Activated CD8-positive, alpha-beta memory T cell treated with anti-CD3 and anti-CD28 coated beads for 36 hours (primary cell): ENCODE results near the gene ZSWIM6. TPM values are rescaled to one million over a fixed set of nuclear protein-coding genes. Genes with fewer than 3 reads are reported as not detected.

ENCODE experiments used
- CTCF ChIA-PET: fragments of 350-600 bp; sonication (Branson Sonifier 250); formaldehyde crosslinking; loops from one replicate; lab custom pipeline; 2021; ENCODE audit warnings: antibody characterized with exemption; lab: Charles Lee
- POLR2A ChIA-PET: fragments of 350-600 bp; sonication (Branson Sonifier 250); formaldehyde crosslinking; loops from one replicate; lab custom pipeline; 2021; ENCODE audit warnings: antibody characterized with exemption; lab: Charles Lee
- total RNA-seq, 2 experiments: library from RNA; stranded (reverse); gene quantifications; one replicate each; pipeline ENCODE4 v1.2.3, GENCODE V29; 2021

The ZSWIM6 gene
- total RNA-seq, 2 experiments from 2014 or later = 6.4 to 6.5 TPM

DNA sequence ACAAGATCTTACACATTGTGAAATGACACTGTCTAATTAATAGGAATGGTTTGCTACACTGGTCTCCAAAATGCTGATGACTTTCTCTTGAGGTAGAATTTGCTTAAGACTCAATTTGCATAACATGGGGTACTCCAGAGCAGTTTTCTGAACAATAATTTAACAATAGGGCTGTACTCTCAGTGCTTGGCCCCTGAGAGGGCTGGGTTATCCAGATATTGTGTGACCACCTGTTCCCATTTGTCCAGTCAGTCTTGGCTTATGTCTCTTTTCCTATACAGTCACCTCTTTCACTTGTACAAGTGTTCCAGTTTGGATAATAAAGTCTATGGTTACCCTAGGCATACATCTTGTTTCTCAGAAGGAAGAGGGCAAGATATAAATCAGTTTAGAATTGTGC, 17.9 kb downstream of the ZSWIM6 start:
- CTCF ChIA-PET = no interaction called here

DNA sequence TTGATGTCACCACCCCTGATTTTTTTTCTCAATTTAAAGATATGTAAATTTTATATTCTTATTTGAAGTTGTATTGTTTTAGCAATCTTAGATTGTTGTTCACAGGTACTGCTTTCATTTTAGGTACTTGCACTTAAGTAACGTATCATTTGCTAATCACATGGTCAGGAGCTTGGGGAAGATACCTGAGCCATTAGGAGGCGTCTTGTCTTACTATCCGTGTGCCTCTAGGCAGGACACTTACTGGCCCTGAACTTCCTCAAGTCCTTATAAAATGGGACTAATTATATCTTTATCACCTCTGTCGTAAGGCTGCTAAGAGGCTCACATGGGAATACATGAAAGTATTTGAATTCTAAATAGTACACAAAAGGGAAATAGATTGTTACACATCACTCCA, 18.5 kb downstream of the ZSWIM6 start:
- POLR2A ChIA-PET = no interaction called here

More for the DNA sequence above, 17.9 kb downstream of the ZSWIM6 start:
- POLR2A ChIA-PET = no interaction called here

GRCh38 chr5:61351733-61352132, 19.7 kb downstream of the ZSWIM6 start:
- ChIA-PET CTCF (no interaction called here), POLR2A (no interaction called here)

More for the DNA sequence above, 18.5 kb downstream of the ZSWIM6 start:
- CTCF ChIA-PET = no interaction called here

GRCh38 chr5:61352180-61352579, 20.1 kb downstream of the ZSWIM6 start:
- CTCF ChIA-PET = no interaction called here
- POLR2A ChIA-PET = no interaction called here

DNA sequence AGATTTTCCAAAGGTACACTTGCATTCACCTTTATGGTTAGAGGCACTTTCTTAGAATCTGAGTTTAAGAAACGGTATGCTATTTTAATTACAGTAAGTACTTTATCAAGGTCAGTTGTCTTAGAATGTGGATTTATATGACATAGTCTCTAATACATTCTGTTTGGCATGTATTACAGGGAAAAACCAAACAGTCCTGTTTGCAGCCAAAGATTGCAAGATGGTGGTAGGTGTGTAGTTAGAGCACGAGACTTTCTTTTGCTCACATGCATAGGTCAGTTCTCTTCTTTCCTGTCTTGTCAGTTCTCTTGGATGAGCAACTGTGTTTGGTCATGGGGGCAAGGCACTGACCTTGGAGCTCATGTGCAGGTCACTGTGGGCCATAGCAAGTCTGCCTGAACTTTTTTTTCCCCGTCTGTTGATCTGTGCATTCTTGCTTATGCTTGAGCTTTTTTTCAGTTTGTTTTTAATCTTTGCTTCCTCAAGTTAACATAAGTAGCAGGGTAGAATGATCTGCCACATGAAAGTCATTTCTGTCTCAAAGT, 20.6 kb downstream of the ZSWIM6 start:
- POLR2A ChIA-PET = no interaction called here
- CTCF ChIA-PET = no interaction called here

GRCh38 chr5:61353293-61353692, 21.2 kb downstream of the ZSWIM6 start:
- CTCF ChIA-PET = no interaction called here
- POLR2A ChIA-PET = no interaction called here

GRCh38 chr5:61354199-61354598, 22.1 kb downstream of the ZSWIM6 start:
- POLR2A ChIA-PET = no interaction called here
- CTCF ChIA-PET = no interaction called here

DNA sequence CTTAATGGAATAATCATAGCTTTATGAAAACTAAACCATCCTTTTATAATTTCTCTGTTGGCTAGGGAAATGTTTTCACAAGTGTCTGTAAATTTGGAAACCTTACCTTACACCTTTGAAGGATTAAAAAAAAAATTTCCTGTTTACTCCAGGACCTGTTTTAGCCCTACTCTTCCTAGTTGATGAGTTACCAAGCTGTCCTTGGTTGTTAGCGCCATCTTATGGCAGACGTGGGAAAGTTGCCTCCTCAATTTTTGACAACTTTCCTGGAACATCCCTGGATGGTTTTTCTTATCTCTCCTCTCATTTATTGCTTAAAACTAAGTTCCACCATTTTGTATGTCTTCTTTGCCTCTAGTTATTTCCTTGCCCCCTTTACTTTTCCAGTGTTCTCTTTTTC, 25.7 kb downstream of the ZSWIM6 start:
- ChIA-PET CTCF (no interaction called here), POLR2A (no interaction called here)

DNA sequence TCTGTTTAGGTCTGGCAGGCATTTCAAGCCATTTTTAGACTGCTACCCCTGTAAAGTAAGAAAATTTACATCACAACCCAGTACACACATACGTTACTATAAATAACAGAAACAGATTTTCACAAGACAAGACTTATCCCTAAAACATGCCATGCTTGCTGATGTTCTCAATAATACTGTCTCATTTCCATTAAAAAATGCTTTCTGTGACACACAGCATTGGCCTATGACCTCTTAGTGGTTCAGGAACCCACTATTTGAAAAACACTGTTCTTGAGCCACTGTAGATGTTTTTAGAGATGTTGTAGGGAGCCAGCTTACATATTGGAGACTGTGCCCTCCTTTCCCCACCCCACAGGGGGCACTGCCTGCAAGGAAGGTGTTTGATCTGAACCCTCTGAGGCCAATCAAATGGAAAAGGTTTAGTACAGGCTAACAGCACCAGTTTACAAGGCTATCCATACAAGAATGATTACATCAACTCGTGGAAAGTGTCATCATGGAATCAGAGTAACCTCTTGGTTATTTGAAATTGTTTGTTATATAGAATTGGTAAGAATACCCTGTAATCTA, 30.8 kb downstream of the ZSWIM6 start:
- POLR2A ChIA-PET = no interaction called here
- CTCF ChIA-PET = interaction anchor here (0.7 kb wide), 1 partner anchor 1068 kb away, joined by 3 read pairs; no protein-coding TSS in a partner anchor

DNA sequence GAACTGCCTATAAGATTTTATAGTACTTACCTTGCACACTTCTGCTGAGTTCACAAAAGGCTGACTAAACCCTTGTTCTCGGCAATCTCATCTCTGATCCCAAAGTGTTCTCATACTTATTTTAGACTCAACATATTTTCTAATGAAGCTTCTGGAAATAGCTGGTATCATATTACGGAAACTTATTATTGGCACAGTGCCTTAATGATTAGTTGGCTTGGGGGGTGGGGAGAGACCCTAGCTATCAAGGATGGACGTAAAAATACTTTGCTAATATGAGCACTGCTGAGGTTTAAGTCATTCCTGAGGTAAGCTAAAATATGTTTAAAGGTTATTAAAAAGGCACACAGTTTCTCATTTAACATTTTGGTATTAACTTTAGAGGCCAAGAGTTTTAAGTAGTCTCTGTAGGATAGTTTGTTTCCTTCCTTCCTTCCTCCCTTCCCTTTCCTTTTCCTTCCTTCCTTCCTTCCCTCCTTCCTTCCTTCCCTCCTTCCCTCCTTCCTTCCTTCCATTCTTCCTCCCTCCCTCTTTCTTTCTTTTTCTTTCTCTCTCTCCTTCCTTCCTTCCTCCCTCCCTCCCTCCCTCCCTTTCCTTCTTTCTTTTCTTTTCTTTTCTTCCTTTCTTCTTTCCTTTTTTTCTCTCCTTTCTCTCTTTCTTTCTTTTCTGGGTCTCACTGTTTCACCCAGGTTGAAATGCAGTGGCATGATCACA, 31.5 kb downstream of the ZSWIM6 start:
- ChIA-PET CTCF (interaction anchor here (0.7 kb wide), 1 partner anchor 1068 kb away, joined by 3 read pairs; no protein-coding TSS in a partner anchor), POLR2A (no interaction called here)

GRCh38 chr5:61366497-61367240, 34.6 kb downstream of the ZSWIM6 start:
- POLR2A ChIA-PET = no interaction called here
- CTCF ChIA-PET = interaction anchor here (0.7 kb wide), 1 partner anchor 45 kb away, joined by 4 read pairs; no protein-coding TSS in a partner anchor

DNA sequence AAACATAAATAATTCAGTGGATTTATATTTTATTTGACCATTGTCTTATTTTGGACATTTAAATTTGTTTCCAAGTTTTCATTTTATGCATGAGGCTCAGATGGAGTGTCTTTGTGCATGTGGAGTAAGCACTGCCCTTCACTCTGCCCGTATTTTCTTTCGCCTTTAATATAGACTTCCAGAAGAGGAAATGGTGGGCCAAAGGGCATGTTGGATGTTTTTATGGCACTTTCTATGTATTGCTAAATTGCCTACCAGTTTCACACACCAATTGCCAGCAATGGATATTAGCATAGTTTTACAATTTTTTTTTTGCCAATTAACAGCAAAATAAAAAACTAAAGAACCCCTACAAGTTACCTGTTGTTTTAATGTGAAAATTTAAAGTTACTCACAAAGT, 38.4 kb downstream of the ZSWIM6 start:
- ChIA-PET POLR2A (no interaction called here), CTCF (no interaction called here)

DNA sequence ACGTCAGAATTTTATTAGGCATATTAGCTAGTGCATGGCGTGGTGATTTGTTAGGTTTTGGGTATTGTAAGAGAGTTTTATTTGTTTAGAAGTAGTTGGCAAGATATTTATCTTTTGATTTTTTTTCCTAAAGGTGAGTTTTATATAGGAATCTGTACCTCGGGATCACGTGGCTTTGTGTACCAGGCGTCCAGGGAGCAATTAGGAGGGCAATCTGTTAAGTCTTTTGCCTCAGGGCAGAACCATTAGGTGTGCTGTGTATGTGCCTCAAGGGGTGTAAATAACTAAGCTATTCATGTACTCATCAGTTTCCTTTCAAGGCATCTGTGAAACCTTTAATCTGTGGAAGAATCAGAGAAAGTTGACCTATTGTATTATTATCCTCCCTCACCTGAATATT, 39.4 kb downstream of the ZSWIM6 start:
- ChIA-PET CTCF (no interaction called here), POLR2A (no interaction called here)

DNA sequence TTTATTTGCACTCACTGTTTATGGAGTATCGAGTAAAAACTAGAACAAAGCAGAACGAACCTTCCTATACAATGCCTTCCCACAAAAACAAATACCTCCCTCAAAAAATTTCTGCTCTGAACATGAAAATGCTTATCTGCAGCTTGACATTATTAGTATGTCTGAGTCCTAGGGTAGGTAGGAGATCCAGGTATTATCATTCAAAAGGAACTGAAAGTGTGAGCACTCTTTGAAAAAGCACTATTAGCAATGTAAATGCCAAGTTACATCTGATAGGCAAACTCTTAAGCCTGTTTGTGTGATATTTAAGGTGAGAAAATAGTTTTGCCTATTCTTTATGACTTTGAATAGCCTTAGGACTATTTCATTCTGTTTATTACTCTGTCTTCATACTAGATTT, 47.6 kb downstream of the ZSWIM6 start:
- POLR2A ChIA-PET = no interaction called here
- CTCF ChIA-PET = no interaction called here

DNA sequence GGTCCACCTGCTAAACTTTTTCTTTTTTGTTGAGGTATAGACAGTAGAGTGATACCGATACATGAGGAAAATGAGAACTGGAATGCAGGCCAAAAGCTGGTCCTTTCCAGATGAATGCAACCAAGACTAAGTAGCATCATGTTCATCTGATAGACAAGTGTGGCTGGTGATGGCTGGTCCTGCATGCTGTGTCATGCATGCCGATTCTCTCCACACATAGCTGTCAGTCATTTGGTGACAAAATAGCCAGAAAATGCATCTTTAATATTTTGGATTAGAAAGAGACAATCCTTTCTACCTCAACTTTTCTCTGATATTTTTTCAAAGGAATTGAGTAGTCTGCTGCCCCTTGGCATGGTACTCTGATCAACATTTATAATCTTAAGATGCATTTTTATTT, 49.9 kb downstream of the ZSWIM6 start:
- ChIA-PET CTCF (no interaction called here), POLR2A (no interaction called here)

DNA sequence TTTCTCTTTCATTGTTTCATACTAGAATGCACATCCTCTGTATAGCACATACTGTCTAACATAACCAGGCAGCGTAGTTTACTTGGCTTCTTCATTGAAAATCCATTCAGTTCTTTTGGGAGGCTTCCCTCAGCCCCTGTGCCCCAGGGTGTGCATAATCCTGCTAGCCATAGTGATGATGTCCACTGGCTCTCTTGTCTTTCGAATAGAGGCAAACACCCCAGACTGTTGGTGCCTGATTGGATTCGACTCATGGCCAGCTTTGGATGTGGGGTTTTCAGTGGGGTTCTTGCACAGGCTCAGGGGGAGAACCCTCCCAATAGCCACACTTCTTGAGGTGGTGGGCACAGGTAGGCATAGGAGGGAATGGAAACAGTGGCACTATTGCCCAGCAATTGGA, 53.6 kb downstream of the ZSWIM6 start:
- POLR2A ChIA-PET = no interaction called here
- CTCF ChIA-PET = no interaction called here

GRCh38 chr5:61386045-61386800, 54.2 kb downstream of the ZSWIM6 start:
- ChIA-PET CTCF (interaction anchor here (1.0 kb wide), 1 partner anchor 30 kb away, joined by 3 read pairs; no protein-coding TSS in a partner anchor), POLR2A (no interaction called here)

DNA sequence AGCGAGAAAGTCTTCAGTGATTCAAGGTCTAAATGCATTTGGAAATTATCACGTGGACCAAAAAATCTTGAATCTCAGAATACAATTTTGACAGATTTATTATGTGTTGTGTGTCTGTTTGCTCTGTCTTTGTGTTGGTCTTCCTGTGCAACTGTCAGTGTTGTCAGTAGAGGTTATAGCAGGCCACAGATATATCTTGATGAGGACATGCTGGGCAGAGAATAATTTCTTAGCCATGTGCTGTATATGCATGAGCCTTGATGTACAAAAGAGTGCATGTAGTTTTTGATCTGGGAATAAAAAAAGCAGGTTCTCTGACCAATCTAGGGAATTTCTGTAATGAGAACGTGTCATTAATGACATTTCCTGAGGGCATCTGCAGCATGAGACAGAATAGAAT, 57.6 kb downstream of the ZSWIM6 start:
- POLR2A ChIA-PET = no interaction called here
- CTCF ChIA-PET = no interaction called here

GRCh38 chr5:61394078-61394704, 62.1 kb downstream of the ZSWIM6 start:
- POLR2A ChIA-PET = no interaction called here
- CTCF ChIA-PET = no interaction called here
